HuH-7 (cell line): Measurements from ENCODE around the gene SULT1B1.

Experiments used
- DNase-seq: peaks from one replicate; pipeline ENCODE4 v3.0.0; 2011; ENCODE audit warnings: low spot score

Gene SULT1B1

DNA sequence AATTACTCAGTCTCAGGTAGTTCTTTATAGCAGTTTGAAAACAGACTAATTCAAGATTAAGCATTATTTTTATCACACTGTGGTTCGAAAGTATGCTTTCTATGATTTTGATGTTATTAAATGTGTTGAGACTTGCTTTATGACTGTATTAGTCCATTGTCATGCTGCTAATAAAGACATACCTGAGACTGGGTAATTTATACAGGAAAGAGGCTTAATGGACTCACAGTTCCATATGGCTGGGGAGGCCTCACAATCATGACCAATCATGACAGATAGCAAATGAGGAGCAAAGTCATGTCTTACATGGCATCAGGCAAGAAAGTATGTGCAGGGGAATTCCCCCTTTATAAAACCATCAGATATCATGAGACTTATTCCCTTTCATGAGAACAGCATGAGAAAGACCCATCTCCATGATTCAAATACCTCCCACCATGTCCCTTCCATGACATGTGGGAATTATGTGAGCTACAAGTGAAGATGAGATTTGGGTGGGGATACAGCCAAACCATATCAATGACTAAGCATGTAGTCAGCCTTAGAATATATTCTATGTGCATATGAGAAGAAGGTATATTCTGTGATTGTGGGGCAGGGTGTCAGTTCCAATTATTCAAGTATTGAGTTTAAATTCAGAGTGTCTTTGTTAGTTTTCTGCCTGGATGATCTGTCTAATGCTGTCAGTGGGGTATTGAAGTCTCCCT is 62.7 kb downstream of the SULT1B1 start:
- DNase-seq, result no peak

DNA sequence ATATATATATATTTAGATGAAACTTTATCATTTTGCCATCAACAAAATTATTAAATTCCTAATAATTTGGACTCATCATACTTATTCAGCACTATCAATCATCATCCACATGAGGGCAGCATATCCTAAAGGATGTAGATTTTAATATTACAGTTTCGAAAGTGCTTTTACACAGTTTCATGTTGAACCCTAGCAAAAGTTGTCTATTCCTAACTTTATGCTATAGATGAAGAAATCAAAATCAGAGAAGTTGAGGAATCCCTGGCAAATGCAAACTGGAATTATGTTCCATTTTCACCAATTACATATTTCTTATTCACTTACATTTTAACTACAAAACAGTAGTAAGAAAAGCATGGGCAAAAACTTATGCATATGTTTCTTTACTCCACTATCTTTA is 70.8 kb downstream of the SULT1B1 start:
- no peak for DNase-seq

DNA sequence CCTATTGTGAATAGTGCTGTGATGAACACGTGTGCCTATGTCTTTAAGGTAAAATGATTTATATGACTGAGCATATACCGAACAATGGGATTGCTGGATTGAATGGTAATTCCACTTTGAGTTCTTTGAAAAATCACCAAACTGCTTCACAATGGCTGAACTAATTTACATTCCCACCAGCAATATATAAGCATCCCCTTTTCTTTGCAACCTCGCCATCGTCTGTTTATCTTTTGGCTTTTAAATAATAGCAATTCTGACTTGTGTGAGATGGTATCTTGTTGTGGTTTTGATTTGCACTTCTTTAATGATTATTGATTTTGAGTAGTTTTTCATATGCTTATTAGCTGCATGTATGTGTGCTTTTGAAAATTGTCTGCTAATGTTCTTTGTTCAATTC is 75.6 kb downstream of the SULT1B1 start:
- DNase-seq, result no peak
